Endothelial cell of umbilical vein (primary cell): ENCODE measurements around the gene SPATA31E1. TPM values are rescaled to one million over a fixed set of nuclear protein-coding genes. Genes with fewer than 3 reads are reported as not detected.

ENCODE experiments used
- BruUV-seq: library from RNA; stranded (reverse); fragments of 400-500 nt; replicated peaks from 2 replicates; lab custom pipeline; 2021; lab: Mats Ljungman, UMichigan
- CTCF ChIA-PET: fragments of 300-600, 350-600 bp; sonication (Branson Sonifier 250); formaldehyde crosslinking; loops from one replicate; lab custom pipeline; 2021; ENCODE audit warnings: antibody characterized with exemption, inconsistent platforms; lab: Charles Lee
- POLR2A ChIA-PET: fragments of 300-600, 350-600 bp; sonication (Branson Sonifier 250); formaldehyde crosslinking; loops from one replicate; lab custom pipeline; 2021; ENCODE audit warnings: antibody characterized with exemption, inconsistent platforms; lab: Charles Lee
- DNase-seq: peaks from one replicate; pipeline ENCODE4 v3.0.0-alpha.2; 2011; ENCODE audit warnings: low read depth, low spot score
- FAIRE-seq: peaks from 2 replicates; lab custom pipeline; 2011; peaks lifted over from hg19 to GRCh38; lab: Jason Lieb, UNC
- H2AFZ ChIP-seq: 2 replicates; pipeline ENCODE4 v1.6.0; 2012; ENCODE audit warnings: low read depth, low read length, control low read depth, inconsistent platforms
- H3K27ac ChIP-seq: 2 replicates; pipeline ENCODE4 v1.5.1; 2011; ENCODE audit warnings: low read depth, mild to moderate bottlenecking, control low read depth, low read length, moderate library complexity; ENCODE audit not compliant: insufficient read depth
- H3K27me3 ChIP-seq, 2 experiments: 2 replicates each; pipeline versions ENCODE4 v1.6.0 to v1.6.1; 2011; ENCODE audit warnings: low read length in 2 of 2, mixed read lengths in 1 of 2; ENCODE audit not compliant: control insufficient read depth in 2 of 2, insufficient read depth in 2 of 2
- H3K36me3 ChIP-seq, 2 experiments: 2 replicates in 1 of 2; 3 replicates in 1 of 2; pipeline ENCODE4 v1.5.1; 2011; ENCODE audit warnings: low read length in 2 of 2, mild to moderate bottlenecking in 1 of 2, moderate library complexity in 1 of 2; ENCODE audit not compliant: control insufficient read depth in 2 of 2, insufficient read depth in 2 of 2; ENCODE audit errors: extremely low read depth in 1 of 2
- H3K4me1 ChIP-seq: 3 replicates; pipeline ENCODE4 v1.5.1; 2011; ENCODE audit warnings: mild to moderate bottlenecking, low read length; ENCODE audit not compliant: control insufficient read depth, insufficient read depth; ENCODE audit errors: extremely low read depth
- H3K4me2 ChIP-seq: 2 replicates; pipeline ENCODE4 v1.6.1; 2011; ENCODE audit warnings: low read length, control low read depth, mixed read lengths; ENCODE audit not compliant: insufficient read depth
- H3K4me3 ChIP-seq, 3 experiments: fragments of 200-600 bp in 1 of 3; sonication (generic), shearing (Covaris generic) in 1 of 3; replicated peaks in 1 of 3; 2 replicates each; pipeline ENCODE4 v1.5.1; 2011 to 2016; ENCODE audit warnings: control low read depth in 3 of 3, low read length in 3 of 3, mild to moderate bottlenecking in 2 of 3, inconsistent platforms in 1 of 3, low read depth in 1 of 3, moderate library complexity in 1 of 3; ENCODE audit not compliant: insufficient read depth in 1 of 3
- H3K79me2 ChIP-seq: 2 replicates; pipeline ENCODE4 v1.6.0; 2012; ENCODE audit warnings: low read length, inconsistent platforms; ENCODE audit not compliant: control insufficient read depth, insufficient read depth
- H3K9ac ChIP-seq: replicated peaks from 2 replicates; pipeline ENCODE3; 2011; ENCODE audit warnings: low read length, control low read depth; ENCODE audit not compliant: insufficient read depth; ENCODE audit errors: extremely low read depth
- H3K9me1 ChIP-seq: replicated peaks from 3 replicates; pipeline ENCODE4 v1.6.0; 2011; ENCODE audit warnings: mild to moderate bottlenecking, low read length; ENCODE audit not compliant: control insufficient read depth, insufficient read depth; ENCODE audit errors: extremely low read depth
- H3K9me3 ChIP-seq: replicated peaks from 2 replicates; pipeline ENCODE4 v1.5.1; 2012; ENCODE audit warnings: low read length, inconsistent platforms; ENCODE audit not compliant: control insufficient read depth, insufficient read depth
- H4K20me1 ChIP-seq: replicated peaks from 2 replicates; pipeline ENCODE3; 2011; ENCODE audit warnings: mild to moderate bottlenecking, low read length; ENCODE audit not compliant: control insufficient read depth, insufficient read depth; ENCODE audit errors: extremely low read depth
- EZH2 ChIP-seq: IDR thresholded peaks from 2 replicates; pipeline ENCODE4 v1.6.1; 2012; ENCODE audit warnings: borderline replicate concordance, low read depth, mild to moderate bottlenecking, moderate library complexity, low read length, inconsistent platforms; ENCODE audit not compliant: severe bottlenecking
- FOS ChIP-seq: IDR thresholded peaks from 2 replicates; pipeline ENCODE4 v1.6.1; 2011; ENCODE audit warnings: mild to moderate bottlenecking, low read length, moderate library complexity, borderline replicate concordance; ENCODE audit not compliant: insufficient read depth
- GATA2 ChIP-seq: IDR thresholded peaks from 2 replicates; pipeline ENCODE4 v1.7.0; 2011; ENCODE audit warnings: low read depth, mild to moderate bottlenecking, moderate library complexity, mixed read lengths, low read length; ENCODE audit not compliant: insufficient read length, insufficient read depth
- JUN ChIP-seq: IDR thresholded peaks from 2 replicates; pipeline ENCODE4 v1.6.1; 2011; ENCODE audit warnings: borderline replicate concordance, low read depth; ENCODE audit not compliant: insufficient read length, insufficient read depth
- MAX ChIP-seq: IDR thresholded peaks from 2 replicates; pipeline ENCODE4 v1.6.1; 2011; ENCODE audit not compliant: insufficient read depth, insufficient read length
- MYC ChIP-seq: IDR thresholded peaks from one replicate; pipeline ENCODE4 v1.6.1; 2011; ENCODE audit warnings: mild to moderate bottlenecking, low read depth, low read length
- POLR2A ChIP-seq: IDR thresholded peaks from 2 replicates; pipeline ENCODE4 v1.6.1; 2012; ENCODE audit warnings: low read depth, mild to moderate bottlenecking, control low read depth, low read length
- POLR2AphosphoS5 ChIP-seq: IDR thresholded peaks from 2 replicates; pipeline ENCODE4 v1.6.1; 2012; ENCODE audit warnings: low read depth, mild to moderate bottlenecking, control low read depth, low read length, moderate library complexity; ENCODE audit not compliant: insufficient read depth
- dilution Hi-C: fragments of 300-500 bp; cut with MboI; formaldehyde crosslinking; loops from one replicate; pipeline ENCODE4 v1.15.0; 2019; ENCODE audit warnings: low sequenced_read_pairs; ENCODE audit not compliant: extremely low pct_ligation_motif_present
- intact Hi-C: fragments of 100-400 bp; cut with micrococcal nuclease; formaldehyde crosslinking; loops from one replicate; pipeline ENCODE4 v1.10.0; 2022
- polyA plus RNA-seq, 4 experiments: library from polyadenylated mRNA; depleted of rRNA in 3 of 4; stranded (reverse) in 3 of 4; unstranded in 1 of 4; fragments of >200 nt; gene quantifications; 2 replicates each; pipeline versions ENCODE4 v1.2.1 to v1.2.3, GENCODE V29; 2011 to 2012; ENCODE audit warnings: missing spikeins in 1 of 4
- total RNA-seq: library from RNA; stranded (reverse); gene quantifications from 2 replicates; pipeline ENCODE4 v1.2.3, GENCODE V29; 2021
- TF ChIP-seq, protein P1 (sequence below), 2 donors: IDR thresholded peaks; 1 replicate in 1 of 2; 2 replicates in 1 of 2; pipeline ENCODE4 v1.5.1; 2011; ENCODE audit warnings: low read length in 2 of 2, mild to moderate bottlenecking in 2 of 2, moderate library complexity in 2 of 2, control low read depth in 1 of 2, inconsistent platforms in 1 of 2, low read depth in 1 of 2; ENCODE audit not compliant: insufficient read depth in 1 of 2; ENCODE audit errors: extremely low read depth in 1 of 2

Gene SPATA31E1
- total and polyA plus RNA-seq, 2 donors (not counting 3 experiments of a cell fraction or from before 2014, with no cell fraction given), result not detected

DNA sequence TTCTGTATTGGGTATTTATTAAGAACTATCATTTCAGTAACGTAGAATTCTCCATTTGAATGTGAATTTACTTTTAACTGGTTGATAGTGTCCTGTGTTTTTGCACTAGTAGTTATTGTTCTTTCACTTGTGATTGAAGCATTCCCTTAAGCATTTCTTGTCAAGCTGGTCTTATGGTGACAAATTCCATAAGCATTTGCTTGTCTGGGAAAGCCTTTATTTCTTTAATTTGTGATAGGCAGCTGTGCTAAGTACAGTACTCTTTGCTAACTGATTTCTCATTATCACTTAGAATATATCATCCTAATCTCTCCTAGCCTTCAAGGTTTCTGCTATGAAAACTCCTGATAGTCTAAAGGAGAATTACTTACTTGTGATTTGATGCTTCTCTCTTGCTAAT, 21.3 kb upstream of the SPATA31E1 start:
- Histone ChIP-seq H3K4me2 (no peak overlapping the region), H4K20me1 (no peaks in the 10 kb centered on the region), H3K36me3 (no peaks in the 10 kb centered on the region), H3K79me2 (no peaks in the 10 kb centered on the region), H3K4me3 (no peak overlapping the region), H3K27me3 (no peaks in the 10 kb centered on the region), H3K4me1 (peaks cover 8% of the 10 kb centered on the region), H3K9me3 (no peaks in the 10 kb centered on the region), H3K9me1 (no peaks in the 10 kb centered on the region), H3K27ac (no peak overlapping the region), H3K9ac (no peak overlapping the region), H2AFZ (no peak overlapping the region)
- no peak for DNase-seq
- dilution Hi-C loops (no loop called here), intact Hi-C loops (no loop called here)
- BruUV-seq, result no TSS peak
- no peak for TF ChIP-seq POLR2AphosphoS5
- no peak for TF ChIP-seq POLR2A
- no peak for TF ChIP-seq EZH2
- TF ChIP-seq, protein P1, sequence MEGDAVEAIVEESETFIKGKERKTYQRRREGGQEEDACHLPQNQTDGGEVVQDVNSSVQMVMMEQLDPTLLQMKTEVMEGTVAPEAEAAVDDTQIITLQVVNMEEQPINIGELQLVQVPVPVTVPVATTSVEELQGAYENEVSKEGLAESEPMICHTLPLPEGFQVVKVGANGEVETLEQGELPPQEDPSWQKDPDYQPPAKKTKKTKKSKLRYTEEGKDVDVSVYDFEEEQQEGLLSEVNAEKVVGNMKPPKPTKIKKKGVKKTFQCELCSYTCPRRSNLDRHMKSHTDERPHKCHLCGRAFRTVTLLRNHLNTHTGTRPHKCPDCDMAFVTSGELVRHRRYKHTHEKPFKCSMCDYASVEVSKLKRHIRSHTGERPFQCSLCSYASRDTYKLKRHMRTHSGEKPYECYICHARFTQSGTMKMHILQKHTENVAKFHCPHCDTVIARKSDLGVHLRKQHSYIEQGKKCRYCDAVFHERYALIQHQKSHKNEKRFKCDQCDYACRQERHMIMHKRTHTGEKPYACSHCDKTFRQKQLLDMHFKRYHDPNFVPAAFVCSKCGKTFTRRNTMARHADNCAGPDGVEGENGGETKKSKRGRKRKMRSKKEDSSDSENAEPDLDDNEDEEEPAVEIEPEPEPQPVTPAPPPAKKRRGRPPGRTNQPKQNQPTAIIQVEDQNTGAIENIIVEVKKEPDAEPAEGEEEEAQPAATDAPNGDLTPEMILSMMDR (IDR thresholded peaks at IDR 0.05; ENCODE audit: extremely low read depth in 1 of 2, insufficient read depth in 1 of 2, low read depth in 1 of 2, low read length in 2 of 2), result no peak
- no peak for TF ChIP-seq GATA2
- no peak for TF ChIP-seq JUN
- no peak for TF ChIP-seq MYC
- TF ChIP-seq FOS, result no peak
- no peak for TF ChIP-seq MAX
- no peak for FAIRE-seq
- CTCF ChIA-PET, result no interaction called here
- POLR2A ChIA-PET, result no interaction called here
